AG08395 (cell line): ENCODE results near the gene ADD3.
"Not testable (repeated sequence)": the region's sequence is repeated elsewhere in the genome, so short reads cannot be mapped to it uniquely, and the experiment has no call there.

Experiments used
- DNase-seq: peaks from one replicate; pipeline ENCODE4 v3.0.0; 2012; ENCODE audit warnings: mixed read lengths, low spot score

Gene ADD3

DNA sequence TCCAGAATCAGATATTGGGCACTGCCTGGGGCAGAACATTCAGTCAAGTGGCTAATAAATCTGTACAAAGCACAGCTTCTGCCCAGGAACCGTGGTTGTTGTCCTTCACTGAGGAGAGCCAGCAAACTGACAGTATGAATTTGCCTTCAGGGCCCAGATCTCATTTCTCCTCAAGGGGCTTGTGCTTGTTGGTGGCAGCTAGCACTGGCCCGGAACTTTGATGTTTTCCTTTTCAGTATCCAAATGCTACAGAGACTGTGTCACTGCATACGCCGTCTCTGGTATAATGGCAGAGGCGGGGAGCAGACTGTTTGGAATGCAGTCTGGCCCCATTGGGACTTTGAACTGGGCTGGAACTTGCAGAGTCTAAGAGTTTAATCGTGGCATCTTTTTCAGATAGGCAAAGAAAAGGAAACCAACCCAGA, 30.4 kb upstream of the ADD3 start:
- peak; percentile 51 for DNase-seq

DNA sequence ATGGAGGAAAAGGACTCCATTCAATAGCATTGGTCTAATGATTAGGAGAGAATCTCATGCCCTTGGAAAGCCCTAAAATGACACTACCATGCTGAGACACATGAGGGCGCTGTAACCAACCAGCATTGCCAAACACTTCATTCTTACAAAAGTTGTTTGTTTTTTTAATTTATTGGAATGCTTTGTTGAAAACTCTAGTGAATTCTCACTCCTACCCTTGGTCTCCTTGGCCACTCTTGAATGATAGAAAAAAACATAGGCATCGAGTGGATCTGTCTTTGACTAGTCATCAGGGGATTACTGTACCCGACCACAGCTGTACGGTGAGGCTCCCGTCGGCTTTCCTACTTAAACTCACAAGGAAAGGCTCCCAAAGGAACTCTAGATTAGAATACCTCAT, 29.3 kb upstream of the ADD3 start:
- peak; percentile 27 for DNase-seq

GRCh38 chr10:109979215-109979614, 28.6 kb upstream of the ADD3 start:
- no peak for DNase-seq

DNA sequence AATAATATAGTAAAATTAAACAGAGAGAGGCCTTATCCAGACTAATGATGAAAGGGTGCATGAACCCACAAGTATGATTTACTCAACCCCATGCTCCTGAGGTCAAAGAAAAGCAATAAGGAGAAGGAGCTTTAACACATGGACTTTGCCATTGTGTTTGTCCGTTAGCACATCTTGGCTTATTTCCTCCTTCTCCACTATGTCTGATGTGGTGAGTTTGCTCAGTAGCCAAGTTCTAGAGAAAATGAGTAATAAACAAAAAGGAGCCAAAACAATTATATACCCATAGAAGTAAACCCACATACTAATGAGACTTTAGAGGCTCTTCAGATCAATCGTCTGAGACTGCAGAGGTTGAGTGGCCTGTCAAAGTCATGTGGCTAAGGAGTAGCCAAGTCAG, 26.1 kb upstream of the ADD3 start:
- DNase-seq, result peak; percentile 59

DNA sequence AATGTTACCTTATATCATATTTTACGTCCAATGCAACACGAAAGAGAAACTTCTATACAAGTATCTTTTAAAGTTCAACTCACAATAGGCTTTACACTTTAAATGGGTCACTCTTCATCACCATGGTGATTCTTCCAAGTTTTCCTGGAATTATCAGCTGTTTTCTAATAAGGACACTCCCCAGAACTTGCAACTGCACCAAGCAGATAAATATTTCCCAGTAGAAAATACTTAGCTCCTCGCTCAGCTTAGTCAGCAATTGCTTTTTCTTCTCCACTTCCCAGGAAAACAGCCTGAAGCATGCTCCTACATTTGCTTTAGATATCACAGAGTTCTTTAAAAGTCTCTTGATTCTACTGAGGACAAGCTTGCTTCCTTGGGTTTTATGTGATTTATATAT, 25.7 kb upstream of the ADD3 start:
- DNase-seq, result no peak

DNA sequence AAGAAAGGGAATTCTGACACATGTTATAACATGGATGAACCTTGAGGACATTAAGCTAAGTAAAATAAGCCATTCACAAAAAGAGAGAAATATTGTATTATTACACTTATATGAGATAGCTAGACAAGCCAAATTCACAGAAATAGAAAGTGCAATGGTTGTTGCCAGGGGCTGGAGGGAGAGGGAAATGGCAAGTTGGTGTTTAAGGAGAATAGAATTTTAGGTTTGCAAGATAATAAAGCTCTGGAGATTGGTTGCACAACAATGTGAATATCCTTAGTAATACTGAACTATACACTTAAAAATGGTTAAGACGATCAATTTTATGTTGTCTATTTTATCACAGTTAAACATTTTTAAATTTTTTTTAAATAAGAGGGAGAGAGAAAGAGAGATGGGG, 25.0 kb upstream of the ADD3 start:
- DNase-seq, result no peak

- DNase-seq, result no peak
Measured at GRCh38 chr10:109984013-109984412, 23.8 kb upstream of the ADD3 start.

DNA sequence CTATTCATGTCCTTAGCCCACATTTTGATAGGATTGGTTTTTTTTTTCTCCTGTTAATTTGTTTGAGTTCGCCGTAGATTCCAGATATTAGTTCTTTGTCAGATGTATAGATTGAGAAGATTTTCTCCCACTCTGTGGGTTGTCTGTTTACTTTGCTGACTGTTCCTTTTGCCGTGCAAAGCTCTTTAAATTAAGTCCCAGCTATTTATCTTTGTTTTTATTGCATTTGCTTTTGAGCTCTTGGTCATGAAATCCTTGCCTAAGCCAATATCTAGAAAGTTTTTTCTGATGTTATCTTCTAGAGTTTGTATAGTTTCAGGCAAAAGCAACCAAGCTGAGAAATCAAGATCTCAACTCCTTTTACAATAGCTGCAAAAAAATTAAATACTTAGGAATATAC, 22.0 kb upstream of the ADD3 start:
- not testable (repeated sequence) for DNase-seq

- DNase-seq, result peak; percentile 85
Measured at GRCh38 chr10:109987452-109988211, 20.2 kb upstream of the ADD3 start.

DNA sequence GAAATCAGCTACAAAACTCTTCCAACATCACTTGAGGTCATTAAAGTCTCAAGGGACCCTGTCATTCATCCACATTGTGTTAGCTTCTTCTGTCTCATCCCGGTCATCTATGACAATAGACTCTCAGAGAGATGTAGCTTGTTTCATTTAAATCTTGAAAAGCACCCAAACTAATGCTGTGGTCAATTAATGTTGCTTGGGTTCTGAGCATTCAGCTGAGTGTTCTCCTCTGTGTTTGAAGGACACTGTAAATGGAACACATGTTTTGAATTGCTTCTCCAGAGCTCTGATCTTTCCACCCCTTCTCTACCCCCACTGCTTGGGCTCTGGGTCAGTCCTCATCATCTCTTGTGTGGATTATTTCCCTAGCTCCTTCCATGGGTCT, 19.6 kb upstream of the ADD3 start:
- peak; percentile 36 for DNase-seq

GRCh38 chr10:109991266-109991855, 16.4 kb upstream of the ADD3 start:
- DNase-seq, result no peak

DNA sequence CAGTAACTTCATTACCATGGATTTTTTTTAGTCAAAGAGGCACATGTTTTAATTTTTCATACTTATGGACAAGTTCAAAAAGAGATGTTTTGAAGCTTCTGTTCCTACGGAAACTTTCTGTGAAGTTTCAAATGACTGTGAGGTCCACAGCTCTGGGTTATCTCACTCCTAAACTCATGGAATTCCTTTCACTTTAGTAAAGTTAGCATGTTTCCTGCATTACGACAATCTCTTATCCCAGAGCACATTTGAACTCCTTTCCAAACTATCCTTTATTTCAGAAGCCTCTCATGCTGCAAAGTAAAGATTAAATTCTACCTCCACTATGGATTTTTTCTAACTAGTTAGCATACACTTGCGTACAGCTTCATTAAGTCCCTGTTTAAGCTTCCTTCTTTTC, 15.3 kb upstream of the ADD3 start:
- peak; percentile 49 for DNase-seq

GRCh38 chr10:109993551-109994330, 14.0 kb upstream of the ADD3 start:
- no peak for DNase-seq

GRCh38 chr10:109994711-109995577, 12.8 kb upstream of the ADD3 start:
- DNase-seq, result no peak

DNA sequence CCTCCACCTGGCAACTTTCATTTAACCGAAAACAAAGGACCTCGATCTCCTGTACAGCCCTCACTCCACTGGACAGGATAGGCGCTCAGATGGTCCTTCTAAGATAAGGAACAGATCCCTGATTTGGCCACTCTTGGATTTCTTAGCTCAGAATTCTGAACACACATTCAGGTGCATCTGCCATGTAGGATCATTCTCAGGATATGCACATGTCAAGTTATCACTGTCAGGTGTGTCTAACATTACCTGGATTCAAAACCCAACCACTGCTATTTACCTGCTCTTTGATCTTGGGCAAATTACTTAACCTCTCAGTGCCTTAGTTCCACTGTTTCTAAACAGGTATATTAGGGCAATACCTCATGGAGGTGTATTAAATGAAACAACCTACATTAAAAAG, 12.2 kb upstream of the ADD3 start:
- no peak for DNase-seq

GRCh38 chr10:109996225-109996624, 11.6 kb upstream of the ADD3 start:
- DNase-seq, result no peak

DNA sequence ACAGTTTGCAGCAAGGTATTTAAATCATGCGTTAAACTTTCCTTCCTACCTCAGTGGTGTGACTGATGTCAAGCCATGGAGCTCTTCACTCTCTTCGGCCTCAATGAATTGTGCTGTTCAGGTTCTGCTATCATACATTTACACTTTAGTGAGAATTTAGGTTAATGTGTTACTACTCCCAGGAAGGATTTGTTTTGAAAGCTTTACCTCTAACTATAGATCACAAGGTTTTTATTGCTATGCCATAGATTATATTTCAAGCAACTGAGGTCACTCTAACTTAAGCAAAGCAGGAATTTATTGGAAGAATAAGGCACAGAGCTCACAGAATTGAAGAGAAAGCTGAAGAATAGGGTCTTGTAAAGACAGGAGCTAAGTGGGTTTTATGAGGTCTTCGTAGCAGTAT, 11.0 kb upstream of the ADD3 start:
- no peak for DNase-seq

GRCh38 chr10:109997233-109997632, 10.6 kb upstream of the ADD3 start:
- no peak for DNase-seq

GRCh38 chr10:109998513-109998912, 9.3 kb upstream of the ADD3 start:
- no peak for DNase-seq

DNA sequence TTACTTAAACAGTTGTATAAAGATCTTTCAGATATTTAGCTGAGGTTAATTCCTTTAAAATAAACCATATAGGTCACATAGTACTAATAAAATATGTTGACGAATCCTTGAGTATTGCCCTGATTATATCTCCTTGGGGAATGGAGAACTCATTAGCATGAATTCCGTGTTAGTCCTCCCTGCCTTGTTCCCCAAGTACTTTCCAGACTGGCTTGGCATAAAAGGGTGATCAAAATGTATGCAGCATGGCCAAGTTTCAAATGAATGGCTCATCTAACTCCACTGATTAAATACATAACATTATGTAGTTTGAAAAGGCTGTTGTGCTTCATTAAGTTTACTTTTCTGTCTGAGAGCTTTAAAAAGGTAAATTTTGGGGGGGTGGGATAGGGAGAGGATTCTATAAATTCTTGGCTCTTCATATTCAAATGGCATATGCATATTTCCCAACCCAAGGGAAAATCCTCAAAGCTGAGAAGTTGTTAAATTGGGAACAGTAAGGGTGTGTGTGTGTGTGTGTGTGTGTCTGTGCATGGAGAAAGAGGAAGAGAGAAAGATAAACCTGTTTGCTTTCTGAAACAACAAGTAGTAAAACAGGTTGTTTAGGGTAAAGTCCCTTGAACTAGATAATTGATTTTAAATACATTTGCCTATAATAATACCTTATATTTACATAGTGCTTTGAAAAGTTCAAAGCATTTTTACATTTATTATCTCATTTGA, 4.8 kb upstream of the ADD3 start:
- DNase-seq, result no peak

DNA sequence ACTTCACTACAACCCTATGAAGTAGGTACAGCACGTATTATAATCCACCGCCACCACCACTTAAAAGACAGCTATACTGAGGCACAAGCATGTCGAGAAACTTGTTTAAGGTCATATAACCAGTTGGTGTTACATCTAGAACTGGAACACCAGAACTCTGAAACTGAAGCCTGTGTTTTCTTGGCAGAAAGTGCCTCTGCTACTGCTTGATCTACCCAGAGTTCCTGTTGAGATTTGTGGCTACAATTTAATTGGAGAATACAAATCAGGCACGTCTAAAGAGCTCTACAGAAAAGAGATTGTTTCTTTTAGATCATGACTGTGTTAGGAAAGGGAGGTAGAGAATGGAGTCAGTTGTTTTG, 4.3 kb upstream of the ADD3 start:
- no peak for DNase-seq

DNA sequence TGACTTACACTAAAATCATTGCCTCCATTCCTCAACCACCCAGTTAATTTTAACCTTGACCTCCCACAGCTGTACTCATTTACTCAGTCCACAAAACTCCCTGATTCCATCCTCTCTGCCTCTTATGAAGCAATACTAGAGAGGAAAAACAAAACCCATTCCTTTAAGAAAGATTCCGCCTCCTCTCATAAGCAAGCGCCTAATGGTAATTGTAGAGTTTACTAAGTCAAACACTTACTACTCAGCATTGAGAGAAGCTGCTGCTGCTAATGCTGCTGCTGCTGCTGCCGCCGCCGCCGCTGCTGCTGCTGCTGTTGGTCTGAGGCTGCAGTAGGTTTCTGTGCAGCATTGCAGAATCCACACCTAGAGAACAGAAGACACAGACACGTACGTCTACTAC, 2.1 kb upstream of the ADD3 start:
- DNase-seq, result peak; percentile 55
